Ishikawa (cell line): ENCODE results near the gene ABCC8.

Source experiments
- CEBPB ChIP-seq: IDR thresholded peaks from 2 replicates; pipeline ENCODE4 v1.6.1; 2012
- CREB1 ChIP-seq: IDR thresholded peaks from 2 replicates; pipeline ENCODE4 v1.6.1; 2012; ENCODE audit warnings: low read depth
- EGR1 ChIP-seq: IDR thresholded peaks from 2 replicates; pipeline ENCODE4 v1.6.1; 2012
- EP300 ChIP-seq: IDR thresholded peaks from 2 replicates; pipeline ENCODE4 v1.6.1; 2012; ENCODE audit warnings: borderline replicate concordance
- FOXM1 ChIP-seq: IDR thresholded peaks from 2 replicates; pipeline ENCODE4 v1.6.1; 2012; ENCODE audit warnings: low read depth, borderline replicate concordance
- MAX ChIP-seq: IDR thresholded peaks from 2 replicates; pipeline ENCODE4 v1.6.1; 2012
- NFIC ChIP-seq: IDR thresholded peaks from 2 replicates; pipeline ENCODE4 v1.6.1; 2012
- RAD21 ChIP-seq: IDR thresholded peaks from 2 replicates; pipeline ENCODE4 v1.6.1; 2012; ENCODE audit warnings: low read depth
- REST ChIP-seq: IDR thresholded peaks from 2 replicates; pipeline ENCODE4 v1.6.1; 2012; ENCODE audit warnings: low read depth, mild to moderate bottlenecking
- TAF1 ChIP-seq: IDR thresholded peaks from 2 replicates; pipeline ENCODE4 v1.6.1; 2012; ENCODE audit warnings: low read depth, mild to moderate bottlenecking
- TCF12 ChIP-seq: IDR thresholded peaks from 2 replicates; pipeline ENCODE4 v1.6.1; 2012; ENCODE audit warnings: low read depth
- TEAD4 ChIP-seq: IDR thresholded peaks from 2 replicates; pipeline ENCODE4 v1.6.1; 2012
- USF1 ChIP-seq: IDR thresholded peaks from 2 replicates; pipeline ENCODE4 v1.6.1; 2012
- YY1 ChIP-seq: IDR thresholded peaks from 2 replicates; pipeline ENCODE4 v1.6.1; 2012; ENCODE audit warnings: low read depth
- ZBTB7A ChIP-seq: IDR thresholded peaks from 2 replicates; pipeline ENCODE4 v1.6.1; 2012; ENCODE audit warnings: low read depth

The ABCC8 gene

GRCh38 chr11:17371614-17372013, 105.0 kb downstream of the ABCC8 start:
- TF ChIP-seq FOXM1 = no peak
- TF ChIP-seq TEAD4 = no peak
- no peak for TF ChIP-seq ZBTB7A
- TF ChIP-seq TAF1 = no peak
- TF ChIP-seq EGR1 = no peak
- TF ChIP-seq NFIC = no peak
- no peak for TF ChIP-seq EP300
- TF ChIP-seq TCF12 = no peak

- no peak for TF ChIP-seq TCF12
- TF ChIP-seq EGR1 = no peak
- TF ChIP-seq TAF1 = no peak
- TF ChIP-seq EP300 = no peak
- TF ChIP-seq MAX = no peak
- TF ChIP-seq RAD21 = no peak
- no peak for TF ChIP-seq NFIC
Observed at GRCh38 chr11:17369684-17370243, 106.9 kb downstream of the ABCC8 start.

- TF ChIP-seq TCF12 (no peak), YY1 (no peak), TAF1 (no peak), FOXM1 (no peak), ZBTB7A (no peak), EP300 (no peak), MAX (no peak), TEAD4 (no peak), USF1 (no peak), REST (no peak), CEBPB (no peak), NFIC (no peak), RAD21 (no peak), CREB1 (no peak), EGR1 (no peak)
Observed at GRCh38 chr11:17369094-17369493, 107.6 kb downstream of the ABCC8 start.

- TF ChIP-seq MAX (no peak), TEAD4 (no peak), FOXM1 (no peak), TAF1 (no peak), RAD21 (no peak), EP300 (no peak), EGR1 (no peak), NFIC (no peak), USF1 (no peak), ZBTB7A (no peak), CEBPB (no peak), CREB1 (no peak), REST (no peak), YY1 (no peak), TCF12 (no peak)
Observed at GRCh38 chr11:17368551-17368950, 108.1 kb downstream of the ABCC8 start.

GRCh38 chr11:17366495-17366894, 110.2 kb downstream of the ABCC8 start:
- TF ChIP-seq MAX (no peak), TCF12 (no peak), TEAD4 (no peak), USF1 (no peak), CREB1 (no peak), RAD21 (no peak), FOXM1 (no peak), TAF1 (no peak), EP300 (no peak), YY1 (no peak), CEBPB (no peak), EGR1 (no peak), REST (no peak), ZBTB7A (no peak), NFIC (no peak)
